ENCODE measurements around the gene CSPG4. TPM values are rescaled to one million over a fixed set of nuclear protein-coding genes. Genes with fewer than 3 reads are reported as not detected.

Gene CSPG4
- total and polyA plus RNA-seq, 2 of the 8 experiments (the other 6 are each of a cell fraction or from before 2014, with no cell fraction given): 1.4 to 3.0 TPM

- TF ChIP-seq USF2 (IDR thresholded peaks at IDR 0.05; ENCODE audit: low read length): no peak
These were observed 43.3 kb downstream of the CSPG4 start (continued) for GRCh38 chr15:75669191-75669878.

All from H1 (cell line).